Loucy (cell line): Measurements from ENCODE around the gene TRIM26.

ENCODE experiments used
- H2AFZ ChIP-seq: fragments of 200-600 bp; sonication (generic); 2 replicates; pipeline ENCODE4 v1.6.0; 2016; ENCODE audit warnings: antibody characterized with exemption, mild to moderate bottlenecking, low read length, moderate library complexity
- H3F3A ChIP-seq: fragments of 200-600 bp; 2 replicates; pipeline ENCODE4 v1.6.0; 2016; ENCODE audit warnings: antibody characterized with exemption, low read depth, mild to moderate bottlenecking
- H3K27me3 ChIP-seq: fragments of 200-600 bp; sonication (generic); 2 replicates; pipeline ENCODE4 v1.6.1; 2014; ENCODE audit warnings: low read length, mild to moderate bottlenecking; ENCODE audit not compliant: insufficient read depth, poor library complexity, severe bottlenecking
- H3K36me3 ChIP-seq: fragments of 200-600 bp; sonication (generic); 2 replicates; pipeline ENCODE4 v1.6.1; 2016; ENCODE audit warnings: low read length; ENCODE audit not compliant: insufficient read depth
- H3K4me1 ChIP-seq: fragments of 200-600 bp; sonication (generic); 2 replicates; pipeline ENCODE4 v1.5.1; 2014; ENCODE audit warnings: low read length, mild to moderate bottlenecking; ENCODE audit not compliant: insufficient read depth, poor library complexity, severe bottlenecking
- H3K4me2 ChIP-seq: fragments of 200-600 bp; sonication (generic); 2 replicates; pipeline ENCODE4 v1.6.0; 2014; ENCODE audit warnings: antibody characterized with exemption, low read length, low read depth, mild to moderate bottlenecking; ENCODE audit not compliant: poor library complexity, severe bottlenecking
- H3K4me3 ChIP-seq: fragments of 200-600 bp; sonication (generic); 2 replicates; pipeline ENCODE4 v1.5.1; 2014; ENCODE audit warnings: low read length, mild to moderate bottlenecking, mixed read lengths; ENCODE audit not compliant: poor library complexity, severe bottlenecking
- H3K79me2 ChIP-seq: fragments of 200-600 bp; sonication (generic); 2 replicates; pipeline ENCODE4 v1.6.1; 2014; ENCODE audit warnings: low read length; ENCODE audit not compliant: insufficient read depth
- H3K9ac ChIP-seq: fragments of 200-600 bp; sonication (generic); 2 replicates; pipeline ENCODE4 v1.6.0; 2014; ENCODE audit warnings: mild to moderate bottlenecking, low read depth, low read length, moderate library complexity; ENCODE audit not compliant: poor library complexity, severe bottlenecking
- H3K9me2 ChIP-seq: fragments of 200-600 bp; sonication (generic); replicated peaks from 2 replicates; pipeline ENCODE4 v1.6.1; 2016; ENCODE audit warnings: low read depth, low read length, mixed read lengths
- H3K9me3 ChIP-seq: fragments of 200-600 bp; sonication (generic); 2 replicates; pipeline ENCODE4 v1.6.1; 2014; ENCODE audit warnings: mild to moderate bottlenecking, antibody characterized with exemption, low read length, low read depth; ENCODE audit not compliant: insufficient read depth
- H4K20me1 ChIP-seq: fragments of 200-600 bp; sonication (generic); 2 replicates; pipeline ENCODE4 v1.6.0; 2014; ENCODE audit warnings: antibody characterized with exemption, low read length, mild to moderate bottlenecking; ENCODE audit not compliant: insufficient read depth, poor library complexity, severe bottlenecking
- CTCF ChIP-seq: fragments of 200-600 bp; sonication (generic); conservative IDR thresholded peaks from 2 replicates; pipeline ENCODE4 v1.5.1; 2014; ENCODE audit warnings: mild to moderate bottlenecking, antibody characterized with exemption, low read length
- EZH2phosphoT487 ChIP-seq: fragments of 200-600 bp; IDR thresholded peaks from 2 replicates; pipeline ENCODE4 v1.6.1; 2018; ENCODE audit warnings: antibody characterized with exemption, mild to moderate bottlenecking, moderate library complexity, borderline replicate concordance

Gene TRIM26, protein sequence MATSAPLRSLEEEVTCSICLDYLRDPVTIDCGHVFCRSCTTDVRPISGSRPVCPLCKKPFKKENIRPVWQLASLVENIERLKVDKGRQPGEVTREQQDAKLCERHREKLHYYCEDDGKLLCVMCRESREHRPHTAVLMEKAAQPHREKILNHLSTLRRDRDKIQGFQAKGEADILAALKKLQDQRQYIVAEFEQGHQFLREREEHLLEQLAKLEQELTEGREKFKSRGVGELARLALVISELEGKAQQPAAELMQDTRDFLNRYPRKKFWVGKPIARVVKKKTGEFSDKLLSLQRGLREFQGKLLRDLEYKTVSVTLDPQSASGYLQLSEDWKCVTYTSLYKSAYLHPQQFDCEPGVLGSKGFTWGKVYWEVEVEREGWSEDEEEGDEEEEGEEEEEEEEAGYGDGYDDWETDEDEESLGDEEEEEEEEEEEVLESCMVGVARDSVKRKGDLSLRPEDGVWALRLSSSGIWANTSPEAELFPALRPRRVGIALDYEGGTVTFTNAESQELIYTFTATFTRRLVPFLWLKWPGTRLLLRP

GRCh38 chr6:30212865-30213666, at the start of gene TRIM26:
TRIM26 (minus strand) TSS chr6:30213406; CDS start chr6:30199103, 14,303 bp downstream.
- Histone ChIP-seq H4K20me1 (peaks cover 17% of the 10 kb centered on the region), H3K4me3 (peak within 1 kb of the TSS; percentile 78), H3F3A (no peaks in the 10 kb centered on the region), H3K4me1 (peaks cover 41% of the 10 kb centered on the region), H3K79me2 (peaks cover 46% of the 10 kb centered on the region), H2AFZ (peak within 1 kb of the TSS; percentile 88), H3K36me3 (no peaks in the 10 kb centered on the region), H3K9me3 (no peaks in the 10 kb centered on the region), H3K9ac (peak within 1 kb of the TSS; percentile 92), H3K9me2 (no peaks in the 10 kb centered on the region), H3K27me3 (no peaks in the 10 kb centered on the region), H3K4me2 (peak within 1 kb of the TSS; percentile 84)
- TF ChIP-seq CTCF (no peak), EZH2phosphoT487 (no peak)

DNA sequence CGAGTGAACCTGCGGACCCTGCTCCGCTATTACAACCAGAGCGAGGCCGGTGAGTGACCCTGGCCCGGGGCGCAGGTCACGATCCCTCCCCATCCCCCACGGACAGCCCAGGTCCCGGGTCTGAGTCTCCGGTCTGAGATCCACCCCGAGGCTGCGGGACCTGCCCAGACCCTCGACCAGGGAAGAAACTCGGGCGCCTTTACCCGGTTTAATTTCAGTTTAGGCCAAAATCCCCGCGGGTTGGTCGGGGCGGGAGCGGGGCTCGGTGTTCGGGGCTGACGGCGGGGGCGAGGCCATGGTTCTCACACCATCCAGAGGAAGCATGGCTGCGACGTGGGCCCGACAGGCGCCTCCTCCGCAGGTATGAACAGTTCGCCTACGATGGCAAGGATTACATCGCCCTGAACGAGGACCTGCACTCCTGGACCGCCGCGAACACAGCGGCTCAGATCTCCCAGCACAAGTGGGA, 46.9 kb upstream of the TRIM26 start:
- H3K4me1 ChIP-seq: peaks cover 16% of the 10 kb centered on the region
- no peak for TF ChIP-seq CTCF
- TF ChIP-seq EZH2phosphoT487: no peak
- no peaks in the 10 kb centered on the region for H3K9me2 ChIP-seq
- H3K4me3 ChIP-seq: peak overlapping the region; percentile 90
- H4K20me1 ChIP-seq: no peaks in the 10 kb centered on the region
- H3K36me3 ChIP-seq: no peaks in the 10 kb centered on the region
- no peaks in the 10 kb centered on the region for H3F3A ChIP-seq
- H3K9ac ChIP-seq: peak overlapping the region; percentile 75
- H3K79me2 ChIP-seq: no peaks in the 10 kb centered on the region; the same call in 1 of the 2 replicates
- H3K4me2 ChIP-seq: peak overlapping the region; percentile 87
- peak overlapping the region; percentile 92 for H2AFZ ChIP-seq
- H3K9me3 ChIP-seq: no peaks in the 10 kb centered on the region
- H3K27me3 ChIP-seq: no peaks in the 10 kb centered on the region

GRCh38 chr6:30259140-30260035, 46.2 kb upstream of the TRIM26 start:
- Histone ChIP-seq H3K9me3 (no peaks in the 10 kb centered on the region), H3K4me3 (peak overlapping the region; percentile 90)

More at GRCh38 chr6:30259140-30260035, 46.2 kb upstream of the TRIM26 start:
- Histone ChIP-seq H2AFZ (peak overlapping the region; percentile 92), H3K79me2 (no peaks in the 10 kb centered on the region; the same call in 1 of the 2 replicates), H3K36me3 (no peaks in the 10 kb centered on the region), H3K27me3 (no peaks in the 10 kb centered on the region), H3K9me2 (no peaks in the 10 kb centered on the region), H3F3A (no peaks in the 10 kb centered on the region), H4K20me1 (no peaks in the 10 kb centered on the region), H3K4me2 (peak overlapping the region; percentile 87), H3K4me1 (peaks cover 16% of the 10 kb centered on the region), H3K9ac (peak overlapping the region; percentile 75)
- TF ChIP-seq EZH2phosphoT487 (no peak), CTCF (peak; percentile 48)
